ENCODE results near the gene CHD9.

GRCh38 chr16:53257001-53257400, 202.2 kb downstream of the CHD9 start:
- TF ChIP-seq POLR2AphosphoS5 (IDR thresholded peaks at IDR 0.05) (no peak), CTCF (IDR thresholded peaks at IDR 0.05) (no peak), POLR2A (IDR thresholded peaks at IDR 0.05) (no peak)

Measured in sigmoid colon (tissue), 4 donors.